Cardiac fibroblast (primary cell): ENCODE results near the gene PRDM1.
"Not testable (repeated sequence)": the region's sequence is repeated elsewhere in the genome, so short reads cannot be mapped to it uniquely, and the experiment has no call there.

Experiments used
- DNase-seq, 2 donors: peaks; one replicate each; pipeline versions ENCODE4 v3.0.0 to v3.0.0-alpha.2; 2010; ENCODE audit warnings: low read depth in 2 of 2
- H3K4me3 ChIP-seq, 2 donors: replicated peaks in 1 of 2; 1 replicate in 1 of 2; 2 replicates in 1 of 2; pipeline ENCODE4 v1.5.1; 2011; ENCODE audit warnings: low read depth in 2 of 2, low read length in 2 of 2, mild to moderate bottlenecking in 2 of 2, moderate library complexity in 1 of 2
- CTCF ChIP-seq: IDR thresholded peaks from one replicate; pipeline ENCODE4 v1.5.1; 2011; ENCODE audit warnings: low read depth, mild to moderate bottlenecking, low read length, inconsistent platforms

Gene PRDM1

GRCh38 chr6:106145741-106146227, 59.6 kb downstream of the PRDM1 start:
- DNase-seq = peak in 1 of 2 donors; percentile 32
- TF ChIP-seq CTCF = no peak
- no peak overlapping the region for H3K4me3 ChIP-seq

GRCh38 chr6:106146852-106147351, 60.8 kb downstream of the PRDM1 start:
- TF ChIP-seq CTCF = no peak
- H3K4me3 ChIP-seq = no peak overlapping the region
- peak in 1 of 2 donors; percentile 38 for DNase-seq

- TF ChIP-seq CTCF = no peak
- DNase-seq = no peak
- no peak overlapping the region for H3K4me3 ChIP-seq
Measured at GRCh38 chr6:106147476-106147875, 61.3 kb downstream of the PRDM1 start.

GRCh38 chr6:106149472-106150069, 63.4 kb downstream of the PRDM1 start:
- H3K4me3 ChIP-seq = no peak overlapping the region
- TF ChIP-seq CTCF = no peak
- no peak for DNase-seq

GRCh38 chr6:106152476-106152875, 66.3 kb downstream of the PRDM1 start:
- DNase-seq, H3K4me3 ChIP-seq: not testable (repeated sequence)

- H3K4me3 ChIP-seq = no peak overlapping the region
- TF ChIP-seq CTCF = no peak
- no peak for DNase-seq
Measured at GRCh38 chr6:106152952-106153351, 66.8 kb downstream of the PRDM1 start.

GRCh38 chr6:106154326-106154725, 68.2 kb downstream of the PRDM1 start:
- no peak for TF ChIP-seq CTCF
- no peak for DNase-seq
- no peak overlapping the region for H3K4me3 ChIP-seq
